OCI-LY7 (cell line): Measurements from ENCODE around the gene TMLHE. TPM values are rescaled to one million over a fixed set of nuclear protein-coding genes. Genes with fewer than 3 reads are reported as not detected.
"Not testable (repeated sequence)": the region's sequence is repeated elsewhere in the genome, so short reads cannot be mapped to it uniquely, and the experiment has no call there.

ENCODE experiments used
- BruUV-seq: library from RNA; stranded (reverse); fragments of 400-500 nt; replicated peaks from 2 replicates; lab custom pipeline; 2021; lab: Mats Ljungman, UMichigan
- CTCF ChIA-PET: fragments of 300-600 bp; sonication (Branson Sonifier 250); formaldehyde crosslinking; loops from one replicate; lab custom pipeline; 2022; ENCODE audit warnings: antibody characterized with exemption; ENCODE audit not compliant: unreplicated experiment; lab: Charles Lee
- POLR2A ChIA-PET: fragments of 300-600 bp; sonication (Branson Sonifier 250); formaldehyde crosslinking; loops from one replicate; lab custom pipeline; 2022; ENCODE audit warnings: antibody characterized with exemption; lab: Charles Lee
- DNase-seq: peaks from one replicate; pipeline ENCODE4 v3.0.0-alpha.2; 2015; ENCODE audit warnings: low spot score
- H2AFZ ChIP-seq: fragments of 200-600 bp; sonication (generic), shearing (Covaris generic); 2 replicates; pipeline ENCODE4 v1.6.1; 2014; ENCODE audit warnings: mild to moderate bottlenecking, antibody characterized with exemption, low read length, moderate library complexity
- H3K27ac ChIP-seq: fragments of 200-600 bp; sonication (generic); 2 replicates; pipeline ENCODE4 v1.5.1; 2014; ENCODE audit warnings: mixed run types, low read depth, mild to moderate bottlenecking, moderate library complexity, low read length, inconsistent platforms; ENCODE audit not compliant: poor library complexity, severe bottlenecking
- H3K36me3 ChIP-seq: fragments of 200-600 bp; sonication (generic); 2 replicates; pipeline ENCODE4 v1.6.1; 2014; ENCODE audit warnings: mild to moderate bottlenecking, antibody characterized with exemption, low read length, moderate library complexity, mixed read lengths; ENCODE audit not compliant: insufficient read depth
- H3K4me1 ChIP-seq: fragments of 200-600 bp; sonication (generic); 2 replicates; pipeline ENCODE4 v1.5.1; 2014; ENCODE audit warnings: mild to moderate bottlenecking, low read length; ENCODE audit not compliant: insufficient read depth, poor library complexity, severe bottlenecking
- H3K4me2 ChIP-seq: fragments of 200-600 bp; sonication (generic); 2 replicates; pipeline ENCODE4 v1.6.1; 2014; ENCODE audit warnings: mild to moderate bottlenecking, low read length
- H3K4me3 ChIP-seq: fragments of 200-600 bp; sonication (generic); 2 replicates; pipeline ENCODE4 v1.5.1; 2014; ENCODE audit warnings: mild to moderate bottlenecking, low read depth, low read length; ENCODE audit not compliant: poor library complexity, severe bottlenecking
- H3K79me2 ChIP-seq: fragments of 200-600 bp; sonication (generic); 2 replicates; pipeline ENCODE4 v1.6.1; 2016; ENCODE audit warnings: low read depth, mild to moderate bottlenecking, low read length, moderate library complexity, mixed read lengths; ENCODE audit not compliant: insufficient read depth
- H3K9me2 ChIP-seq: fragments of 200-600 bp; sonication (generic); 2 replicates; pipeline ENCODE4 v1.6.1; 2016; ENCODE audit warnings: mild to moderate bottlenecking, low read length, mixed read lengths; ENCODE audit not compliant: insufficient read depth
- H3K9me3 ChIP-seq: fragments of 200-600 bp; sonication (generic); 2 replicates; pipeline ENCODE4 v1.6.1; 2014; ENCODE audit warnings: mild to moderate bottlenecking, mixed run types, low read length, mixed read lengths
- H4K20me1 ChIP-seq: fragments of 200-600 bp; sonication (generic); 2 replicates; pipeline ENCODE4 v1.6.1; 2014; ENCODE audit warnings: mild to moderate bottlenecking, antibody characterized with exemption, low read length, moderate library complexity, mixed read lengths; ENCODE audit not compliant: insufficient read depth
- EZH2phosphoT487 ChIP-seq: fragments of 200-600 bp; sonication (generic); IDR thresholded peaks from 2 replicates; pipeline ENCODE4 v1.6.1; 2018; ENCODE audit warnings: low read depth, borderline replicate concordance, mild to moderate bottlenecking, mixed run types, antibody characterized with exemption, low read length, moderate library complexity, mixed read lengths
- intact Hi-C: fragments of 100-400 bp; cut with micrococcal nuclease; formaldehyde crosslinking; loops from one replicate; pipeline ENCODE4 v1.10.0; 2022; ENCODE audit not compliant: unreplicated experiment
- total RNA-seq, 2 experiments: library from RNA; depleted of rRNA in 1 of 2; stranded (reverse); fragments of >200 nt in 1 of 2; shearing (Covaris generic) in 1 of 2; gene quantifications; 2 replicates each; pipeline ENCODE4 v1.2.3, GENCODE V29; 2014 to 2022
- TF ChIP-seq, protein P1 (sequence below): fragments of 200-600 bp; sonication (generic); conservative IDR thresholded peaks from 2 replicates; pipeline ENCODE4 v1.5.1; 2014; ENCODE audit warnings: mild to moderate bottlenecking, antibody characterized with exemption, low read length, moderate library complexity, mixed read lengths

TMLHE gene
- total RNA-seq, 2 experiments from 2014 or later = 3.0 to 4.2 TPM

DNA sequence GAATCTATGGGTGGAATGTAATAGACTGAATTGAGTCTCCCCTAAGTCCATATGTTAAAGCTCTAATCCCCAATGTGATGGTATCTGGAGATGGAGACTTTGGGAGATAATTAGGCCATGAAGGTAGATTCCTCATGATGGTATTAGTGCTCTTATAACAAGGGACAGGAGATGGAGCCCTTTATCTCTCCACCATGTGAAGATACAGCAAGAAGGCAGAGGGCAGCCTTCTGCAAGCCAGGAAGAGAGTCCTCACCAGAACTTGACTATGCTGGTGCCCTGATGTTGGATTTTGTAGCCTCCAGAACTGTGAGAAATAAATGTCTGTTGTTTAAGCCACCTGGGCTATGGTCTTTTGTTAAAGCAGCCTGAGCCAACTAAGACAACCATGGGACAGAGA lies 78.0 kb downstream of the TMLHE start:
- TF ChIP-seq, protein P1, sequence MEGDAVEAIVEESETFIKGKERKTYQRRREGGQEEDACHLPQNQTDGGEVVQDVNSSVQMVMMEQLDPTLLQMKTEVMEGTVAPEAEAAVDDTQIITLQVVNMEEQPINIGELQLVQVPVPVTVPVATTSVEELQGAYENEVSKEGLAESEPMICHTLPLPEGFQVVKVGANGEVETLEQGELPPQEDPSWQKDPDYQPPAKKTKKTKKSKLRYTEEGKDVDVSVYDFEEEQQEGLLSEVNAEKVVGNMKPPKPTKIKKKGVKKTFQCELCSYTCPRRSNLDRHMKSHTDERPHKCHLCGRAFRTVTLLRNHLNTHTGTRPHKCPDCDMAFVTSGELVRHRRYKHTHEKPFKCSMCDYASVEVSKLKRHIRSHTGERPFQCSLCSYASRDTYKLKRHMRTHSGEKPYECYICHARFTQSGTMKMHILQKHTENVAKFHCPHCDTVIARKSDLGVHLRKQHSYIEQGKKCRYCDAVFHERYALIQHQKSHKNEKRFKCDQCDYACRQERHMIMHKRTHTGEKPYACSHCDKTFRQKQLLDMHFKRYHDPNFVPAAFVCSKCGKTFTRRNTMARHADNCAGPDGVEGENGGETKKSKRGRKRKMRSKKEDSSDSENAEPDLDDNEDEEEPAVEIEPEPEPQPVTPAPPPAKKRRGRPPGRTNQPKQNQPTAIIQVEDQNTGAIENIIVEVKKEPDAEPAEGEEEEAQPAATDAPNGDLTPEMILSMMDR = no peak
- intact Hi-C loops = no loop called here
- POLR2A ChIA-PET = no interaction called here

DNA sequence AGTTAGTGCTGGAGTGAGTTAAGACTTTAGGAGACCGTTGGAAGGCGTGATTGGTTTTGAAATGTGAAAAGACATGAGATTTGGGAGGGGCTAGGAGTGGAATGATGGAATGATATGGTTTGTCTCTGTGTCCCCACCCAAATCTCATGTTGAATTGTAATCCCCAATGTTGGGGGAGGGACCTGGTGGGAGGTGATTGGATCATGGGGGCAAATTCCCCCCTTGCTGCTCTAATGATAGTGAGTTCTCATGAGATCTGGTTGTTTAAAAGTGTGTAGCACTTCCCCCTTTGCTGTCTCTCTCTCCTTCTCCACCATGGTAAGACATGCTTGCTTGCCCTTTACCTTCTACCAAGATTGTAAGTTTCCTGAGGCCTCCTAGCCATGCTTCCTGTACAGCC lies 85.7 kb downstream of the TMLHE start:
- CTCF ChIA-PET, H2AFZ ChIP-seq, H4K20me1 ChIP-seq, H3K27ac ChIP-seq, H3K4me3 ChIP-seq, H3K4me2 ChIP-seq, H3K9me3 ChIP-seq, H3K4me1 ChIP-seq, DNase-seq, intact Hi-C loops, H3K9me2 ChIP-seq, H3K79me2 ChIP-seq, H3K36me3 ChIP-seq, BruUV-seq: not testable (repeated sequence)
- POLR2A ChIA-PET = interaction anchor here (0.6 kb wide), 1 partner anchor 91 kb away, joined by 4 read pairs; no protein-coding TSS in a partner anchor

More for the DNA sequence above, 78.0 kb downstream of the TMLHE start:
- Histone ChIP-seq H3K4me1 (no peaks in the 10 kb centered on the region), H3K79me2 (no peaks in the 10 kb centered on the region), H3K36me3 (no peaks in the 10 kb centered on the region), H4K20me1 (no peaks in the 10 kb centered on the region), H3K4me3 (no peak overlapping the region), H2AFZ (no peak overlapping the region), H3K9me2 (no peaks in the 10 kb centered on the region), H3K27ac (no peak overlapping the region), H3K9me3 (no peaks in the 10 kb centered on the region), H3K4me2 (no peak overlapping the region)
- DNase-seq = no peak
- CTCF ChIA-PET = no interaction called here
- BruUV-seq = no TSS peak

DNA sequence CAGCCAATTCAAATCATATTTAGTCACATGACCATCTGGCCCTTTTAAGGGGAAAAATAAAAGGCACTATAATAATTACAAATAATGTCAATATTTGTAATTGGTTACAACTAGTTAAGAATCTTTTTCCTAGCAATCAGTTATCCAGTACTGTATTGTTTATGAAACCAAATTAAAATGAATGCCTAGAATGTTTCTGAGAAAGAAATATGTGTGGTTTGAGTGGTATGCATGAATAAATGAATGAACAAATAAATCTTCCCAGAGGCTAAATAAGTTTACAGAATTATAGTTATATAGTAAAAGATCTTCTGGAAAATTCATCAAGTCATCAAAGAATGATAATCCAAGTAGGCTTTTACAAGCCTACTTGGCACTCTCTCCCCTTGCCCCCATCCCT lies 98.5 kb downstream of the TMLHE start:
- no peaks in the 10 kb centered on the region for H3K9me2 ChIP-seq
- intact Hi-C loops = no loop called here
- H3K27ac ChIP-seq = no peak overlapping the region
- H3K4me1 ChIP-seq = no peaks in the 10 kb centered on the region
- no peaks in the 10 kb centered on the region for H4K20me1 ChIP-seq
- POLR2A ChIA-PET = no interaction called here
- H2AFZ ChIP-seq = no peak overlapping the region
- CTCF ChIA-PET = no interaction called here
- H3K4me3 ChIP-seq = no peak overlapping the region
- no peaks in the 10 kb centered on the region for H3K36me3 ChIP-seq
- BruUV-seq = no TSS peak
- H3K4me2 ChIP-seq = no peak overlapping the region
- no peak for DNase-seq
- TF ChIP-seq EZH2phosphoT487 = no peak
- TF ChIP-seq, protein P1 = no peak
- no peaks in the 10 kb centered on the region for H3K79me2 ChIP-seq
- H3K9me3 ChIP-seq = no peaks in the 10 kb centered on the region
